ENCODE data around the gene LYPD3.

The LYPD3 gene

DNA sequence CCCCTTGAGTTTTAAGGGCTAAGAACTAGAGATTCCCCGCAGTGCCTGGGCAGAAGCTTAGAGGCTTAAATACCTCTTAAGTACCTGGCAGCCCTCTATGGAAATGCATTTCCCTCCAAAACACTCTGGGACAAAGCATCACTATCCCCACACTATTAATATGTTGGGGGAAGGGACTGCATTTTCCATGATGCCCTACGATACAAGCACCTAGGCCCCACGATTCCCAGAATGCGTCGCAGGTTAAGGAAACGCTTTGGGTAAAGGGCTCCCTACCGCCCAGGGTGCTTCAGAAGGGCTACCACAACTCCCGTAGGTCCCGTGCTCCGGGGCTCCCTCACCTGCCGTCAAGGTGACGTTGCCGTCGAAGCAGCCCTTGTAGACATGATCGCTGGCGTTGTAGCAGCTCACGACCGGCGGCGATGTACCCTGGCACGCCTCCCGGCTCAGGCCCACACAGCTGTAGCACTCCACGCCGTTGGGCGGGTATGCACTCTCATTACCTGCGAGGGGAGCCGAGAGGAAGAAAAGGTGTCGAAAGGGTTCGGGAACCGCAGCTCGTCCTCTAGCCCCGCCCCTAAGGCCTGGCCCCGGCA is 2.5 kb downstream of the LYPD3 start:
- TF ChIP-seq FOXA1 (IDR thresholded peaks at IDR 0.05) (no peak), L3MBTL2 (conservative IDR thresholded peaks at IDR 0.05) (peak; percentile 65)
- no peak for DNase-seq (ENCODE audit: extremely low spot score)
- ChIA-PET CTCF (interaction anchor here (1.1 kb wide), 1 partner anchor 16 kb away, joined by 4 read pairs; no protein-coding TSS in a partner anchor), POLR2A (interaction anchor here (1.0 to 2.1 kb wide), 2 partner anchors 12 to 41 kb away, joined by 3 to 11 read pairs; partner anchors contain the start of gene PHLDB3)

DNA sequence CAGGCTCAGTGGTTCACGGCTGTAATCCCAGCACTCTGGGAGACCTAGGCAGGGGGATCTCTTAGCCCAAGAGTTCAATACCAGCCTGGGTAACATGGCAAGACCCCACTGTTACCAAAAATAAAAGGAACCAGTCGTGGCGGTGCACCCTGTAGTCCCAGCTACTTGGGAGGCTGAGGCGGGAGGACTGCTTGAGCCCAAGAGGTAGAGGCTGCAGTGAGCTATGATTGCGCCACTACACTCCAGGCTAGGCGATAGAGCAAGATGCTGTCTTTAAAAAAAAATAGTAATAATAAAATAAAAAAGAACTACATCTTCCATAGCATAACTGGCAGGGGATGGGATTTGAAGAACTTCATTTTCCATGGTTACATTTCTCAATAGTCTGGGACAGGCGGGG is 3.0 kb downstream of the LYPD3 start:
- POLR2A ChIA-PET, result interaction anchor here (1.0 to 2.1 kb wide), 2 partner anchors 13 to 42 kb away, joined by 3 to 11 read pairs; partner anchors contain the start of gene PHLDB3
- no peak for TF ChIP-seq FOXM1 (IDR thresholded peaks at IDR 0.05; ENCODE audit: borderline replicate concordance)
- TF ChIP-seq CTBP1 (IDR thresholded peaks at IDR 0.05; ENCODE audit: borderline replicate concordance), result no peak
- no peak for TF ChIP-seq L3MBTL2 (conservative IDR thresholded peaks at IDR 0.05)
- TF ChIP-seq, protein P1, sequence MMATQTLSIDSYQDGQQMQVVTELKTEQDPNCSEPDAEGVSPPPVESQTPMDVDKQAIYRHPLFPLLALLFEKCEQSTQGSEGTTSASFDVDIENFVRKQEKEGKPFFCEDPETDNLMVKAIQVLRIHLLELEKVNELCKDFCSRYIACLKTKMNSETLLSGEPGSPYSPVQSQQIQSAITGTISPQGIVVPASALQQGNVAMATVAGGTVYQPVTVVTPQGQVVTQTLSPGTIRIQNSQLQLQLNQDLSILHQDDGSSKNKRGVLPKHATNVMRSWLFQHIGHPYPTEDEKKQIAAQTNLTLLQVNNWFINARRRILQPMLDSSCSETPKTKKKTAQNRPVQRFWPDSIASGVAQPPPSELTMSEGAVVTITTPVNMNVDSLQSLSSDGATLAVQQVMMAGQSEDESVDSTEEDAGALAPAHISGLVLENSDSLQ (IDR thresholded peaks at IDR 0.05), result no peak
- DNase-seq (ENCODE audit: extremely low spot score), result no peak
- CTCF ChIA-PET, result no interaction called here

DNA sequence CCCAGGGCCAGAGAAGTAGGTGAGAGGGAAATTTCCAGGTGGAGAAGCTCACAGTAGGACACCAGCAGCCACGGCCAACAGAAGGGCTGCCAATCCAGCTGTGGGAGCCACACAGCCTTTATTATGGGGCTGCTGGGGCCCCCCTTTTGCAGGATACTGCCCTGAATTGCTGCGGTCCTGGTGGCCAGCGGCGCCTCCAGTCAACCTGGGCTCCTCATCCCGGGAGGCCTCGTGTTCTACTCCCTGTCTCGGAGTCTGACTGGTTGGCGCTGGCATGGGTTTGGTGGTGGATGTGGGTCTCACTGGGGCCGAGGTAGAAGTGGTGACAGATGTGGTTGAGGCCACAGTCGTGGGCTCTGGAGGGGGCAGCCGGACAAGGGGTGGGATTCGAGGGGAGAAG is 4.1 kb downstream of the LYPD3 start:
- ChIA-PET POLR2A (no interaction called here), CTCF (no interaction called here)
- no peak for TF ChIP-seq FOXM1 (IDR thresholded peaks at IDR 0.05; ENCODE audit: borderline replicate concordance)
- no peak for TF ChIP-seq FOXA1 (IDR thresholded peaks at IDR 0.05)
- TF ChIP-seq ZNF384 (IDR thresholded peaks at IDR 0.05), result no peak
- TF ChIP-seq, protein P1 (IDR thresholded peaks at IDR 0.05), result no peak
- TF ChIP-seq NFRKB (IDR thresholded peaks at IDR 0.05), result no peak
- TF ChIP-seq HDGF (IDR thresholded peaks at IDR 0.05; ENCODE audit: borderline replicate concordance), result no peak
- no peak for TF ChIP-seq TARDBP (IDR thresholded peaks at IDR 0.05)
- no peak for TF ChIP-seq ARNT (IDR thresholded peaks at IDR 0.05)
- TF ChIP-seq SP1 (IDR thresholded peaks at IDR 0.05), result no peak
- no peak for DNase-seq (ENCODE audit: extremely low spot score)

DNA sequence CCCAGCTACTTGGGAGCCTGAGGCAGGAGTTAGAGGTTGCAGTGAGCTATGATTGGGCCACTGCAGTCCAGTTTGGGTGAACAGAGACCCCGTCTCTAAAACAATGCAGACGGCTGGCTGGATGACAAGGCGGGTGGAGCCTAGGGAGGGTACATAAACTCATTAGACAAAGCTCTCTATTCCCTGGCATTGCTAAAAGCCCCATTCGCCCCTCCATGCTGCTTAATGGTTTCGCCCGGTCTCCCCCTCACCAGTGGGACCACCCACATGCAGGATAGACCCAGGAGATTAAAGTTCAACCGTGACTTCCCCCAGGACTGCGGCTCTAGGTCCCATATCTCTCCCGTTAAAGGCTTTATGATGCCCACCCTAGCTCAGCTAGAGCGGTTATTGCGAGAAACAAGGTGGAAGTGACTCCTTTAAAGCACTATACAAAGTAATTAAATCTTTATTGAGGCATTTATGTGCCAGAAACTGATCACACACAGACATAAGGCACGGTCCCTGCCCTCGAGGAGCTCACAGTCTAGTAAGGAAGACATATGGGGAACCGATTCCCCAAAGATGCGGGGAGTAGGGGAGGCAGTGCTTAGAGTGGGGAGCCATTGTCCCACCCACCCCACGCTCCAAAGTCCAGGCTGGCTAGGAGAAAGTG is 4.9 kb downstream of the LYPD3 start:
- no peak for DNase-seq (ENCODE audit: extremely low spot score)
- ChIA-PET POLR2A (interaction anchor here (0.6 to 1.0 kb wide), 2 partner anchors 11 to 59 kb away, joined by 3 read pairs; no protein-coding TSS in a partner anchor), CTCF (interaction anchor here (0.7 to 0.9 kb wide), 2 partner anchors 13 to 202 kb away, joined by 3 read pairs; no protein-coding TSS in a partner anchor)
- TF ChIP-seq HDGF (IDR thresholded peaks at IDR 0.05; ENCODE audit: borderline replicate concordance) (no peak), FOXK2 (IDR thresholded peaks at IDR 0.05) (no peak), FOXA1 (IDR thresholded peaks at IDR 0.05) (no peak), ARNT (IDR thresholded peaks at IDR 0.05) (no peak), ZNF384 (IDR thresholded peaks at IDR 0.05) (no peak), FOXM1 (IDR thresholded peaks at IDR 0.05; ENCODE audit: borderline replicate concordance) (no peak), ELF4 (IDR thresholded peaks at IDR 0.05) (no peak), NFRKB (IDR thresholded peaks at IDR 0.05) (no peak), CTBP1 (IDR thresholded peaks at IDR 0.05; ENCODE audit: borderline replicate concordance) (no peak), LEF1 (IDR thresholded peaks at IDR 0.05; ENCODE audit: borderline replicate concordance) (no peak)

DNA sequence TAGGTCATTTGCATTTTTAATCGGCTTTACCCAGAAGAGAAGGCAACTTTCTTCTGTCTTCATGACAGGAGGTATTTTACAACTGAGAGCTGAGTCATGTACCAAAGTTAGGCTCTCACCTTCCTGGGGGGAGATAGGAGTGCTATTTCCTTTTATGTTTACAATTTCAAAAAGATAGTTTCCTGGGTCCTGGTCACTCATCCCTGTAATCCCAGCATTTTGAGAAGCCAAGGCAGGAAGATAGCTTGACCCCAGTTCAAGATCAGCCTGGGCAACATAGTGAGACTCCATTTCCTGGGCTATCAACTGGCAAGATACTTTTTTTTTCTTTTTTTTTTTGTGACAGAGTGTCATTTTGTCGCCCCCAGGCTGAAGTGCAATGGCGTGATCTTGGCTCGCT is 7.6 kb downstream of the LYPD3 start:
- POLR2A ChIA-PET, result no interaction called here

DNA sequence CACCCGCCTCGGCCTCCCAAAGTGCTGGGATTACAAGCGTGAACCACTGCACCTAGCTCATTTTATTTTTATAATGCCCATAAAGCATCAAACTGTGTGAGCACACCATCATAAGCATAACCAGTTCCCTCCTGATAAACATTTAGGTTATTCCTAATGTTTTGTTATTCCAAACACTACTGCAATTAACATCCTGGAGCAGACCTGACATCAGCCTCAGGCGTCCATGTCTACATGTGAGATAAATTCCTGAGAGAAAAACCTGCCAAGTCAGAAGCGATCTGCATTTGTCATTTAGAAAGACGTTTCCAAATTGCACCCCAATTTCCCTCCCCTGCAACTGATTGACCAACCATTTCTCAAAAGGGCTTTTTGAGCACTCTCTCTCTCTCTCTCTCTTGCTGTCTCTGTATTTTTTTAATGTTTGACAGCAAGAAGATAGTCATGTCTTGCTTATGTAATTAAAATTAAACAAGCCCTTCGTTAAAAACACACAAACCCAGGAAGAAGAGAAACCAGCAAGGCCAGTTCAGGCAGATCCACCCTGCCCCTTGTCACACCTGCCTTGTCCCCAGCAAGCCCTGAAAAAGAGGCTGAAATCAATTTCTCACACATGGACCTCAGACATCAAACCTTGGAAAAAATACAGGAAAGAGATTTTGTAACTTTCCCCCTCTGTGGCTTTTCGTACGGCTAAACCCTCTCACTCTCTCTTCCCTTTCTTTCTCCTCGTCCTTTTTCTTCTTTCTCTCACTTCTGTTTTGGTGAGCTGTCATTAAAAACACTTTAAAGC is 9.9 kb downstream of the LYPD3 start:
- TF ChIP-seq TARDBP (IDR thresholded peaks at IDR 0.05), result no peak
- ChIA-PET CTCF (no interaction called here), POLR2A (no interaction called here)
- DNase-seq (ENCODE audit: extremely low spot score), result no peak

More for the DNA sequence above, 7.6 kb downstream of the LYPD3 start:
- no peak for DNase-seq (ENCODE audit: extremely low spot score)
- CTCF ChIA-PET, result no interaction called here
- TF ChIP-seq FOXK2 (IDR thresholded peaks at IDR 0.05) (no peak), BHLHE40 (IDR thresholded peaks at IDR 0.05; ENCODE audit: borderline replicate concordance) (no peak), ELF4 (IDR thresholded peaks at IDR 0.05) (no peak), NFRKB (IDR thresholded peaks at IDR 0.05) (no peak), LEF1 (IDR thresholded peaks at IDR 0.05; ENCODE audit: borderline replicate concordance) (no peak), CTBP1 (IDR thresholded peaks at IDR 0.05; ENCODE audit: borderline replicate concordance) (no peak), FOXM1 (IDR thresholded peaks at IDR 0.05; ENCODE audit: borderline replicate concordance) (no peak), SP1 (IDR thresholded peaks at IDR 0.05) (no peak), ARNT (IDR thresholded peaks at IDR 0.05) (no peak), TARDBP (IDR thresholded peaks at IDR 0.05) (no peak), SUZ12 (IDR thresholded peaks at IDR 0.05) (no peak)
- TF ChIP-seq, protein P1 (IDR thresholded peaks at IDR 0.05), result no peak

Data from HEK293T (cell line).